Adrenal gland (tissue), 12 donors: ENCODE data around the gene GNPAT. TPM values are rescaled to one million over a fixed set of nuclear protein-coding genes. Genes with fewer than 3 reads are reported as not detected.

Source experiments
- DNase-seq, 7 donors: peaks; one replicate each; pipeline ENCODE4 v3.0.0-alpha.2; 2019 to 2020
- H3K27ac ChIP-seq, 5 donors: fragments of 200-600 bp; sonication (generic) in 4 of 5; 1 replicate in 3 of 5; 2 replicates in 2 of 5; pipeline versions ENCODE4 v1.5.1 to v1.8.0; 2016 to 2020; ENCODE audit warnings: mild to moderate bottlenecking in 1 of 5
- H3K27me3 ChIP-seq: fragments of 200-600 bp; 2 replicates; pipeline ENCODE4 v1.8.0; 2021
- H3K36me3 ChIP-seq, 2 donors: fragments of 200-600 bp; replicated peaks in 1 of 2; 1 replicate in 1 of 2; 2 replicates in 1 of 2; pipeline versions ENCODE4 v1.5.1 to v1.8.0; 2018 to 2022
- H3K4me1 ChIP-seq, 2 donors: fragments of 200-600 bp; replicated peaks in 1 of 2; 1 replicate in 1 of 2; 2 replicates in 1 of 2; pipeline versions ENCODE4 v1.5.1 to v1.8.0; 2018 to 2021
- H3K4me3 ChIP-seq, 4 donors: fragments of 200-600 bp; sonication (generic) in 3 of 4; one replicate each; pipeline ENCODE4 v1.5.1; 2016 to 2018
- H3K9me3 ChIP-seq, 3 donors: fragments of 200-600 bp; sonication (generic) in 1 of 3; replicated peaks in 1 of 3; 1 replicate in 2 of 3; 2 replicates in 1 of 3; pipeline versions ENCODE4 v1.5.1 to v1.8.0; 2016 to 2021
- POLR2A ChIP-seq, 2 donors: fragments of 450-650 bp; IDR thresholded peaks; one replicate each; pipeline ENCODE4 v1.6.1; 2017; ENCODE audit warnings: antibody characterized with exemption in 2 of 2, mild to moderate bottlenecking in 2 of 2, moderate library complexity in 1 of 2
- WGBS, 4 donors: extraction: QIAGEN DNeasy Blood & Tissue Kit in 2 of 4; methylation state at CpG; one replicate each; pipeline versions ENCODE4 v1.1.5 to v1.1.7; 2013 to 2017; 5-methylcytosine and 5-hydroxymethylcytosine counted together
- intact Hi-C, 2 donors: fragments of 100-400 bp; cut with DNase I; formaldehyde crosslinking; loops; one replicate each; pipeline versions ENCODE4 v1.14.1 to v1.15.0; 2022 to 2023
- polyA plus RNA-seq, 3 donors: library from polyadenylated mRNA; stranded (reverse); fragments of 200-250 nt in 2 of 3; fragments of 350-450 nt in 1 of 3; fragmentation: Illumina TruSeq in 1 of 3; extraction: RNeasy Lipid Tissue Mini Kit (QIAGEN cat#74804) in 1 of 3; gene quantifications; one replicate each; pipeline ENCODE4 v1.2.3, GENCODE V29; 2013 to 2014
- total RNA-seq, 9 donors: library from RNA; depleted of rRNA in 4 of 9; stranded (reverse); fragments of >200 nt in 4 of 9; fragments of 120-200 nt in 1 of 9; fragmentation: NEBNext Ultra II Directional in 1 of 9; extraction: Animal tissue kit (Norgen Biotek cat#: 25700) in 1 of 9; gene quantifications; one replicate each; pipeline versions ENCODE4 v1.1.0 to v1.2.4, GENCODE V29; 2013 to 2023
- TF ChIP-seq, protein P1 (sequence below), 6 experiments: fragments of 450-650 bp in 4 of 6; fragments of 200-600 bp in 2 of 6; sonication (generic) in 1 of 6; IDR thresholded peaks; 1 replicate in 5 of 6; 2 replicates in 1 of 6; pipeline versions ENCODE4 v1.5.1 to v1.8.0; 2016 to 2021; ENCODE audit warnings: antibody characterized with exemption in 6 of 6, mild to moderate bottlenecking in 2 of 6, moderate library complexity in 1 of 6
- donor health status: healthy with polysubstance abuse.
- donor health status: Bipolar disorder and iron deficiency.
- donor health status: DM: yes; HTN: yes; CAD: no.
- donor health status: DM: no; HTN: no; CAD: no.
- donor health status: DM: no; HTN: no; CAD: no.
- donor health status: DM: yes; HTN: yes; CAD: no.

Gene GNPAT
- total and polyA plus RNA-seq, 12 donors = 27.0 to 91.9 (median 49.7) TPM

- 90 to 94% (median 93%) methylated on average over 27 to 44 of the region's 44 CpGs for WGBS, 4 donors
- H3K4me1 ChIP-seq = no peaks in the 10 kb centered on the region
- peak in 1 of 7 donors; percentile 25 for DNase-seq
These were observed 76.4 kb downstream of the GNPAT start for GRCh38 chr1:231317306-231318014.

GRCh38 chr1:231318015-231318355 lies 77.0 kb downstream of the GNPAT start:
- DNase-seq = peak in 1 of 7 donors; percentile 21
- no peaks in the 10 kb centered on the region for H3K36me3 ChIP-seq
- no peak for TF ChIP-seq POLR2A (IDR thresholded peaks at IDR 0.05)
- TF ChIP-seq, protein P1, sequence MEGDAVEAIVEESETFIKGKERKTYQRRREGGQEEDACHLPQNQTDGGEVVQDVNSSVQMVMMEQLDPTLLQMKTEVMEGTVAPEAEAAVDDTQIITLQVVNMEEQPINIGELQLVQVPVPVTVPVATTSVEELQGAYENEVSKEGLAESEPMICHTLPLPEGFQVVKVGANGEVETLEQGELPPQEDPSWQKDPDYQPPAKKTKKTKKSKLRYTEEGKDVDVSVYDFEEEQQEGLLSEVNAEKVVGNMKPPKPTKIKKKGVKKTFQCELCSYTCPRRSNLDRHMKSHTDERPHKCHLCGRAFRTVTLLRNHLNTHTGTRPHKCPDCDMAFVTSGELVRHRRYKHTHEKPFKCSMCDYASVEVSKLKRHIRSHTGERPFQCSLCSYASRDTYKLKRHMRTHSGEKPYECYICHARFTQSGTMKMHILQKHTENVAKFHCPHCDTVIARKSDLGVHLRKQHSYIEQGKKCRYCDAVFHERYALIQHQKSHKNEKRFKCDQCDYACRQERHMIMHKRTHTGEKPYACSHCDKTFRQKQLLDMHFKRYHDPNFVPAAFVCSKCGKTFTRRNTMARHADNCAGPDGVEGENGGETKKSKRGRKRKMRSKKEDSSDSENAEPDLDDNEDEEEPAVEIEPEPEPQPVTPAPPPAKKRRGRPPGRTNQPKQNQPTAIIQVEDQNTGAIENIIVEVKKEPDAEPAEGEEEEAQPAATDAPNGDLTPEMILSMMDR (IDR thresholded peaks at IDR 0.05) = no peak
- no peak overlapping the region for H3K4me3 ChIP-seq
- intact Hi-C loops = no loop called here
- H3K27ac ChIP-seq = no peak overlapping the region
- 90 to 95% (median 92%) methylated on average over 15 of the region's 15 CpGs for WGBS, 4 donors
- no peaks in the 10 kb centered on the region for H3K9me3 ChIP-seq
- no peaks in the 10 kb centered on the region for H3K27me3 ChIP-seq
- H3K4me1 ChIP-seq = no peaks in the 10 kb centered on the region

More at GRCh38 chr1:231317306-231318014, 76.4 kb downstream of the GNPAT start:
- Histone ChIP-seq H3K36me3 (no peaks in the 10 kb centered on the region), H3K27me3 (no peaks in the 10 kb centered on the region), H3K9me3 (no peaks in the 10 kb centered on the region), H3K27ac (no peak overlapping the region), H3K4me3 (no peak overlapping the region)
- TF ChIP-seq, protein P1 (IDR thresholded peaks at IDR 0.05) = no peak
- no peak for TF ChIP-seq POLR2A (IDR thresholded peaks at IDR 0.05)
- intact Hi-C loops = no loop called here

GRCh38 chr1:231318568-231318967 lies 77.6 kb downstream of the GNPAT start:
- intact Hi-C loops = no loop called here
- Histone ChIP-seq H3K27ac (no peak overlapping the region), H3K36me3 (no peaks in the 10 kb centered on the region), H3K9me3 (no peaks in the 10 kb centered on the region), H3K4me1 (no peaks in the 10 kb centered on the region), H3K27me3 (no peaks in the 10 kb centered on the region), H3K4me3 (no peak overlapping the region)
- TF ChIP-seq, protein P1 (IDR thresholded peaks at IDR 0.05) = no peak
- TF ChIP-seq POLR2A (IDR thresholded peaks at IDR 0.05) = no peak
- DNase-seq = peak in 1 of 7 donors; percentile 11
- 83 to 93% (median 89%) methylated on average over 4 of the region's 4 CpGs for WGBS, 4 donors

- H3K36me3 ChIP-seq = no peaks in the 10 kb centered on the region
- H3K4me1 ChIP-seq = no peaks in the 10 kb centered on the region
- H3K9me3 ChIP-seq = no peaks in the 10 kb centered on the region
- no peak overlapping the region for H3K4me3 ChIP-seq
- DNase-seq = no peak
- TF ChIP-seq POLR2A (IDR thresholded peaks at IDR 0.05) = no peak
- TF ChIP-seq, protein P1 (IDR thresholded peaks at IDR 0.05) = no peak
- no peak overlapping the region for H3K27ac ChIP-seq
- 85 to 90% (median 87%) methylated on average over 9 of the region's 9 CpGs for WGBS, 4 donors
- intact Hi-C loops = no loop called here
- no peaks in the 10 kb centered on the region for H3K27me3 ChIP-seq
These were observed 78.1 kb downstream of the GNPAT start for GRCh38 chr1:231319080-231319479.
